GM04503 (cell line): ENCODE measurements around the gene ADARB2.
"Not testable (repeated sequence)": the region's sequence is repeated elsewhere in the genome, so short reads cannot be mapped to it uniquely, and the experiment has no call there.

ENCODE experiments used
- DNase-seq: peaks from one replicate; pipeline ENCODE4 v3.0.0-alpha.2; 2012; ENCODE audit warnings: low read depth

The ADARB2 gene

GRCh38 chr10:1229116-1229515, 508.2 kb downstream of the ADARB2 start:
- no peak for DNase-seq

DNA sequence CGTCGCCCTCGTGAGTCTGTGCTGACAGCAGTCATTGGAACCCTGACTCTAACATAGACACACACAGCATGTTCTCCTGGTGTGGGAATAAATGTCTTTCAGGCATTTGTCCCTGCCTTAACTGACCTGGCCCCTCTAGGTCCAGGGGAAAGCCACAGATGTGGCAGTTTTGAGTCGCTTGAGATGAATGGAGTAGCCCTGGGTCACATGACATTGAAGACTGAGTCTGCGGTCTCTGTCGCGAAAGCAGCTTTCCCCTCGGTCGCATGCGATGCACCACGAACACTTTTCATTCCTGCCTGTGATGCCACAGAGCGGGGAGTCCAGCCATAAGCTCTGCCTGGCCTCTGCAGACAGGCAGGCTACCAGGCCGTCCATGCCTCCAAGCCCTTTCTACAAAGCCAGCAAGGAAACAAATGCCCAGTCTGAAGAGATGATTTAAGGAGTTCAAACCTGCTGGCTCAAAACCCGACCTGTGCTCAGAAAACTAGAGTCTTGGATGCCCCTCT, 508.8 kb downstream of the ADARB2 start:
- no peak for DNase-seq

GRCh38 chr10:1227510-1228402, 509.6 kb downstream of the ADARB2 start:
- DNase-seq: no peak

GRCh38 chr10:1226907-1227306, 510.4 kb downstream of the ADARB2 start:
- DNase-seq: not testable (repeated sequence)

DNA sequence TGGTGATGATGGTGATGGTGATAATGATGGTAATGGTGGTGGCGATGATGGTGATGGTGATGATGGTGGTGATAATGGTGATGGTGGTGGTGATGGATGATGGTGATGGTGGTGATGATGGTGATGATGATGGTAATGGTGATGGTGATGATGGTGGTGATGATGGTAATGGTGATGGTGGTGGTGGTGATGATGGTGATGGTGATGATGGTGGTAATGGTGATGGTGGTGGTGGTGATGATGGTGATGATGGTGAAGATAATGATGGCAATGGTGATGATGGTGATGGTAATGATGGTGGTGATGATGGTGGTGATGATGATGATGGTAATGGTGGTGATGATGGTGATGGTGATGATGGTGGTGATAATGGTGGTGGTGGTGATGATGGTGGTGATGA, 517.5 kb downstream of the ADARB2 start:
- DNase-seq: not testable (repeated sequence)

DNA sequence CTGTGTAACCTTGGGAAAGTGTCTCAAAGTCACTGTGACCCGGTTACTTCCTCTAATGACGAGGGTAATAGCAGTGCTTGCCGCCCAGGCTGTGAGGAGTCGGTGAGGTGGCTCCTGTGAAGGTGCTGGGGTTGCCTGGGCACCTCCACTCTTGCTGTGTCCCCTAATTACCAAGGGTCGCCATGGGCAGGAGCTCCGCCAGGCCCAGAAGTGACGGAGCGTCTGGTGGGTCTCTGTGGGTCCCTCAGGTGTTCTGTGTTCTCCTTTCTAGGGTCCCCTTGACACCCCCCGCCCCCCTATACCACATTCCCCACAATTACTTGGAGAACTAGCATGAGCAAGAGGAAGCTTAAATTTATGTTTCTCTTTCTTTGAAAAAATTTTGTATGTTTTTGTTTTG, 519.7 kb downstream of the ADARB2 start:
- no peak for DNase-seq

- DNase-seq: no peak
Observed at GRCh38 chr10:1217237-1217587, 520.1 kb downstream of the ADARB2 start.

GRCh38 chr10:1216574-1217236, 520.6 kb downstream of the ADARB2 start:
- DNase-seq: no peak

DNA sequence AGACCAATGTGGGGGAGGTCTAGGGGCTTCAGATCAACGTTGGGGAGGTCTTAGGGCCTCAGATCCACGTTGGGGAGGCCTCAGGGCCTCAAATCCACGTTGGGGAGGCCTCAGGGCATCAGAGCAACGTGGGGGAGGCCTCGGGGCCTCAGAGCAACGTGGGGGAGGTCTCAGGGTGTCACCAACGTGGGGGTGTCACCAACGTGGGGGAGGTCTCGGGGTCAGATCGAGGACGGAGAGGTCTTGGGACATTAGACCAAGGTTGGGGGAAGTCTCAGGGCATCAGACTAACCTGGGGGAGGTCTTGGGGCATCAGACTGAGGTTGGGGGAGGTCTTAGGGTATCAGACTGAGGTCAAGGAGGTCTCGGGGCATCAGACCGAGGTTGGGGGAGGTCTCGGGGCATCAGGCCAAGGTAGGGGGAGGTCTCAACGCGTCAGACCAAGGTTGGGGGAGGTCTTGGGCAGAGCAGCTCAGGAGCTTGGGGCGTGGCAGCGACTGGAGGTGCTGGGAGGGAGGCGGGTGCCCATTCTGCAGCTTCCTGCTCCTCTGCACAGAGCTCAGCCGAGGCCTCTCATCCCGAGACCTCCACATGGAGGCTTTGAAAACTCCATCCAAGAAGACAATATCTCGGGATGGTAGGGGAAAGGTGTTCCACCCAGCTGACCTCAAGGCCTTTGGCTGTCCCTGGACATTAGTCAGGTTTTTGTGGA, 521.3 kb downstream of the ADARB2 start:
- DNase-seq: no peak

DNA sequence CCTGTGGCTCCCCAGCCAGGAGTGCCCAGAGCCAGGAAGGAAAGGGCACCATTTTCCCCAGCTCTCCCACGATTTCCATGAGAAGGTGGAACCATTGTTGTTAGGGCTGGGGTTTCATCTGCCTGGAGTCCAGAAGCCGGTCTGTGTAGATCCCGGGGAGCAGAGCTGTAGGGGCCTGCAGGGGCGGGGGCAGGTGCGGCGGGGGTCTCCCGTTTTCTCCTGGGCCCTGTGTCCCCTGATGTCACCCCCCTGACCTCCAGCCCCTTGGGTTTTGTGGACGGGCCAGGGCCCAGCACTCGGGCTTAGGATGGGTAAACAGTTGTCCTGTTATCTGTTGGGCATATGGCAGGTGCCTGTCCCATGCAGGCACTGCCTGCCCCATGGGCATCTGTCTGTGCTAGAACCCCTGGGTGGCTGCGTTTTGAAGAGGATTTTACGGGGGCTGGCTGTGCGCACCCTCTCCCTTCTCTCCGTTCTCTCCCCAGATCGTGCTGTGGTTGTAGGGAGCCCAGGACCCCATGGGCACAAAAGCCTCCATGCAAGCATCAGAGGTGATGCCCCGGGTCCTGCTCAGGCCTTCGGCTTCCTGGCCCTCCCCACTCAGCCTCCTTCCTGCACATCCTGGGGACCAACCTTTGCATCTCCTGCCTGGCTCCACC, 522.3 kb downstream of the ADARB2 start:
- DNase-seq: no peak

GRCh38 chr10:1214071-1214675, 523.2 kb downstream of the ADARB2 start:
- no peak for DNase-seq

GRCh38 chr10:1213252-1214070, 523.9 kb downstream of the ADARB2 start:
- no peak for DNase-seq

- DNase-seq: no peak
Observed at GRCh38 chr10:1212571-1213141, 524.7 kb downstream of the ADARB2 start.

GRCh38 chr10:1211844-1212570, 525.3 kb downstream of the ADARB2 start:
- no peak for DNase-seq

GRCh38 chr10:1210667-1211066, 526.7 kb downstream of the ADARB2 start:
- DNase-seq: no peak

GRCh38 chr10:1209355-1209979, 527.9 kb downstream of the ADARB2 start:
- DNase-seq: no peak

DNA sequence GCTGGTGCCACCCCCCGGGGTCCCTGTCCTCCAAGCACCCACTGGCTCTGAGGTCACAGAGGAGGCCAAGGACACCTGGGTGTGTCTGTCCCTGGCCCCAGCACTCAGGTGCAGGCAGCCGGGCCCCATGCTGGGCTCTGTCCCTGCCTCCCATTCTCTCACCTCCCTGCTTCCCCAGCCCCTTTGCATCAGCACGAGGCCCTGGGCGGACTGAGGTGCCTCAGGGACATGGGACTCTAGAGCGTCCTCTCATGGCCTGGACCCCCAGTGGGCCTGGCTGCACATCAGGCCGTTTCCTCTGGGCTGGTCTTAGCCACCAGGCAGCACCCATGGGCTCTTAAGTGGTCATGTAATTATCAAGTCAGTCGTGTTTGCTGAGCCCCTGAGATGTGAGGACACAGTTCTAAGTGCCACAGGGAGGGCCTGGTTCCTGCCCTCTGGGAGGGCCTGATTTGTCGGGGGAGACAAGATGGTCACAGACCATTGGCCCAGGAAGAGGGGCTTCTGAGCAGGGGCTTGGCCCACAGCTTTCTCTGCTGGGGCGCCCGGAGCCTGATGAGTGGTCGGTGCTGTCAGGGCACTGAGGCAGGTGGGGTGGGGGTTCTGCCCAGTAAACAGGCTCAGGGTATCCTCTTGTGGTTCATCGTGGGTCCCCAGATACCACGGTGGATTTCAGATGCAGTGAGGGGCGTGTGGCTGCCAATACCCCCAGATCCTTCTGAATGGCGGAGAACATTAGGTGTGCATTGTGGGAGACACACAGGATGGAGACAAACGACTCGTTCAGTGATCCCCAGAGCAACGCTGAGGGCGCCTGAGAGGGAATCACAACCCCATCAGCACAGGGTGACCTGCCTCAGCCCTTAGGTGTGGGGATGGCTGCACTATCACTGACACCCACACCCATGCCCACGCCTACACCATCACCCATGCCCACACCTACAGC, 528.7 kb downstream of the ADARB2 start:
- no peak for DNase-seq

DNA sequence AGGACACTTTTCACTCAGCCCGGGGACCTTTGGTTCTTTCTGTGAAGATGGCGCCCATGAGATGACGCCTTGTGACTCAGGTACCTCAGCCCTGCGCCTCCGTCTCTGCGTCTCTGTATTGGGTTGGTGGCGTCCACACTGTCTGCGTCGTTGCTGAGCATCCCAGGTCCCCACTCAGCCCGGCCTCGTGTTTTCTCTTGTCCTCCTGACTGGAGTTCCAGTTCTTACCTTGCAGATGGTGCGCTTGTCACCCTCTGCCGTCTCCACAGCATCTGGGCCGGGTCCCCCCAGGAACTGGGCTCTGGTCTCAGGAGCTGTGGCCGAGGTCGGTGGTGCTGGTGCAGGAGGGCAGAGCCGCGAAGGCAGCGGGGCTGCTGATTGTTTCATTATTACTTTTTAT, 530.7 kb downstream of the ADARB2 start:
- DNase-seq: no peak
